Endodermal cell (in vitro differentiated cells): ENCODE measurements around the gene WDR27. TPM values are rescaled to one million over a fixed set of nuclear protein-coding genes. Genes with fewer than 3 reads are reported as not detected.

Source experiments
- DNase-seq: peaks from one replicate; pipeline ENCODE4 v3.0.0-alpha.2; 2017
- H3K27ac ChIP-seq: 2 replicates; pipeline ENCODE4 v1.5.1; 2013; ENCODE audit warnings: mild to moderate bottlenecking, low read depth, low read length, moderate library complexity
- H3K27me3 ChIP-seq: 2 replicates; pipeline ENCODE4 v1.6.1; 2013; ENCODE audit warnings: mild to moderate bottlenecking, low read length, moderate library complexity; ENCODE audit not compliant: insufficient read depth, control insufficient read depth, poor library complexity, severe bottlenecking
- H3K36me3 ChIP-seq: 2 replicates; pipeline ENCODE4 v1.7.0; 2013; ENCODE audit warnings: mild to moderate bottlenecking, low read length, moderate library complexity; ENCODE audit not compliant: control insufficient read depth, insufficient read depth
- H3K4me1 ChIP-seq: one replicate; pipeline ENCODE4 v1.7.0; 2013; ENCODE audit warnings: low read length; ENCODE audit not compliant: control insufficient read depth, insufficient read depth
- H3K4me3 ChIP-seq: 2 replicates; pipeline ENCODE4 v1.5.1; 2013; ENCODE audit warnings: mild to moderate bottlenecking, low read length, moderate library complexity
- H3K9ac ChIP-seq: 2 replicates; pipeline ENCODE4 v1.6.1; 2013; ENCODE audit warnings: mild to moderate bottlenecking, low read length, moderate library complexity; ENCODE audit not compliant: poor library complexity, severe bottlenecking; ENCODE audit errors: extremely low read depth
- H3K9me3 ChIP-seq: 2 replicates; pipeline ENCODE4 v1.6.1; 2013; ENCODE audit warnings: mild to moderate bottlenecking, low read length, moderate library complexity; ENCODE audit not compliant: control insufficient read depth
- H3K27ac Mint-ChIP-seq: 2 replicates; pipeline ENCODE4 v1.8.0; 2020; ENCODE audit warnings: mixed read lengths
- H3K27me3 Mint-ChIP-seq: 2 replicates; pipeline ENCODE4 v1.8.0; 2021; ENCODE audit warnings: mild to moderate bottlenecking, mixed read lengths; ENCODE audit not compliant: insufficient read depth
- H3K36me3 Mint-ChIP-seq: 2 replicates; pipeline ENCODE4 v1.8.0; 2020; ENCODE audit warnings: low read depth, mixed read lengths
- H3K4me1 Mint-ChIP-seq: 2 replicates; pipeline ENCODE4 v1.8.0; 2020; ENCODE audit warnings: mixed read lengths
- H3K4me3 Mint-ChIP-seq: 2 replicates; pipeline ENCODE4 v1.8.0; 2020; ENCODE audit warnings: mild to moderate bottlenecking, moderate library complexity, mixed read lengths
- H3K9me3 Mint-ChIP-seq: 2 replicates; pipeline ENCODE4 v1.8.0; 2020; ENCODE audit warnings: mild to moderate bottlenecking, mixed read lengths
- WGBS, 2 experiments: methylation state at CpG; one replicate each; pipeline versions ENCODE4 v1.1.5 to v1.1.7; 2013; ENCODE audit warnings: missing lambda C conversion rate in 2 of 2, mixed read lengths in 1 of 2; ENCODE audit not compliant: insufficient coverage in 1 of 2, insufficient read length in 1 of 2; 5-methylcytosine and 5-hydroxymethylcytosine counted together
- total RNA-seq, 2 donors: library from RNA; stranded (reverse); fragmentation: NEBNext Ultra II Directional in 1 of 2; extraction: Animal tissue kit (Norgen Biotek cat#: 25700) in 1 of 2; gene quantifications; 2 replicates in 1 of 2; 3 replicates in 1 of 2; pipeline ENCODE4 v1.2.1, GENCODE V29; 2021
- TF ChIP-seq, protein P1 (sequence below): fragments of 200-600 bp; sonication (generic); conservative IDR thresholded peaks from 2 replicates; pipeline ENCODE4 v1.5.0; 2021; ENCODE audit warnings: antibody characterized with exemption, mild to moderate bottlenecking

The WDR27 gene
- total RNA-seq, 2 donors from 2014 or later, result 94.4 to 110 TPM

DNA sequence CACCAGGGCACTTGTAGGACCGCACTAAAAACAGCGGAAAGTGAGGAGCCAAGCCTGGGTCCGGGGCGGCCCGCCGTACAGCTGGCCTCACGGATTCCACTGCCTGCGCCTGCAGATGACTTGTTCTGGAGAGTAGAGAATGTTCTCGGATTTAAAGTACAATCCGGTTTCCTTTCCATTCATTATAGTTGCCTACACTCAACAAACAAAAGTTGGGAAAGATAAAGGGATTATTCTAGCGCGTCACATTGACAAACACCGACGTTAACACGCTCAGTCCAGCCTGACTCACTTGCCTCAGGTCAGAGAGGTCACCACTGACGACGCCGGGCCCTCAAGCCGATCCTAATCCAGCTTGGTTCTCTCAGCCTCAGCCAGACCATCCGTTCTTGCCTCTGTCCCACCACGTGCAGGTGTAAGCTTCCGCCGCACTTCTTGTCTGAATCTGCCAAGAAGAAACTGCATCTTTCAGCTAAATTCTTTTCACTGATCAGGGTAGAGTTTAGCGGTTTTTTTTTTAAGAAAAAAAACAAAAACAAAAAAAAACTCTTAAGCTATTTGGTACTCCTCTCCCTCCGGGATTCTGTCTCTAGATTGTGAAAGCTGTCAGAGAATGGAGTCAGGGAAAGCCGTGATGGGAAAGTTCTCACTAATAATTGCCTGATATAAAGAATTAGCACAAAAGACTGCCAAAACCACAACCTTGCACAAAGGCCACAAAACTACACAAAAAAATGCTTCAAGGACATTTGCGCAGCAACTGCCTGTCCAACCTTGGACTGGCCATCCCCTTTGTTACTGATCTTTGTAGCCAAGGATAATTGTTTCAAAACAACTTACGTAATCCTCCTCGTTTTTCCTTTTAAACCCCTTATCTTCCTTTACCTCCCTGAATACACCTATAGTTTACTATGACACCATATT, 23.6 kb upstream of the WDR27 start:
- H3K9me3 ChIP-seq, result no peaks in the 10 kb centered on the region
- H3K27ac ChIP-seq, result peak overlapping the region; percentile 96
- H3K36me3 ChIP-seq, result peaks cover 5% of the 10 kb centered on the region
- peak overlapping the region; percentile 97 for H3K9ac ChIP-seq
- Mint-ChIP-seq H3K9me3 (no peaks in the 10 kb centered on the region), H3K27me3 (no peaks in the 10 kb centered on the region), H3K27ac (peak overlapping the region; percentile 98), H3K4me1 (peaks cover 26% of the 10 kb centered on the region), H3K36me3 (peaks cover 1% of the 10 kb centered on the region), H3K4me3 (peak overlapping the region; percentile 76)
- 18 to 24% methylated on average over 14 to 29 of the region's 29 CpGs for WGBS, 2 experiments
- TF ChIP-seq, protein P1, sequence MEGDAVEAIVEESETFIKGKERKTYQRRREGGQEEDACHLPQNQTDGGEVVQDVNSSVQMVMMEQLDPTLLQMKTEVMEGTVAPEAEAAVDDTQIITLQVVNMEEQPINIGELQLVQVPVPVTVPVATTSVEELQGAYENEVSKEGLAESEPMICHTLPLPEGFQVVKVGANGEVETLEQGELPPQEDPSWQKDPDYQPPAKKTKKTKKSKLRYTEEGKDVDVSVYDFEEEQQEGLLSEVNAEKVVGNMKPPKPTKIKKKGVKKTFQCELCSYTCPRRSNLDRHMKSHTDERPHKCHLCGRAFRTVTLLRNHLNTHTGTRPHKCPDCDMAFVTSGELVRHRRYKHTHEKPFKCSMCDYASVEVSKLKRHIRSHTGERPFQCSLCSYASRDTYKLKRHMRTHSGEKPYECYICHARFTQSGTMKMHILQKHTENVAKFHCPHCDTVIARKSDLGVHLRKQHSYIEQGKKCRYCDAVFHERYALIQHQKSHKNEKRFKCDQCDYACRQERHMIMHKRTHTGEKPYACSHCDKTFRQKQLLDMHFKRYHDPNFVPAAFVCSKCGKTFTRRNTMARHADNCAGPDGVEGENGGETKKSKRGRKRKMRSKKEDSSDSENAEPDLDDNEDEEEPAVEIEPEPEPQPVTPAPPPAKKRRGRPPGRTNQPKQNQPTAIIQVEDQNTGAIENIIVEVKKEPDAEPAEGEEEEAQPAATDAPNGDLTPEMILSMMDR, result no peak
- no peaks in the 10 kb centered on the region for H3K27me3 ChIP-seq
- peak overlapping the region; percentile 86 for H3K4me3 ChIP-seq
- peak; percentile 82 for DNase-seq
- H3K4me1 ChIP-seq, result peaks cover 2% of the 10 kb centered on the region

DNA sequence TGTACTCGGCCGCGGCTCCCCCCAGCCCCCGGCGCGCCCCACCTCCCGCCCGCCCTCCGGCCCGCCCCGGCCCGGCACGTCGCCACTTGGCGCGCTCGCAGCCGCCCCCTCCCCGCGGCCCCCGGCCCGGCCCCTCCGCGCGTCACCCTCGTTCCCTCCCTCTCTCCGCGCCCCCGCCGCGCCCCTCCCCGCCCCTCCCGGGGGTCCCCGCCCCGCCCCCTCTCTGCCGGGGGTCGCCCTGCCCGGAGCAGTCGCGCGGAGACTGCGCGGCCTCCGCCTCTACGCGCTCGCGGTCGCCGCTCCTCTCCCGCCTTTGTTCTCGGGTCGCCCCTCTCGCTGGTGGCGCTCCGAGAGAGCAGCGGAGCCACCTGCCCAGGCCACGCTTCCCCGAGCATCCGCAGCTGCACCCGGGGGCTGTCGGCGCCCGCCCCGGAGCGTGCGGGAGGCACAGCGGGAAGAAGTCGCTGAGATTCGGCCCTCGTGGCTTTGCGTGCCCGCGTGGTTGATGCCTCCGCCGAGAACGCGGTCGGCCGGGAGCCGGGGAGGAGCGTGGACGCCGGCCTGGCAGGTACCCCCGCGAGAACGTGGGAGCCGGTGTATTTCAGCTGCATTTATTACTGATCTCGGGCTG, 22.8 kb upstream of the WDR27 start, which contains the start of gene PHF10:
Gene PHF10 (minus strand): TSS at position 7 of the 631 bp plus-strand sequence. CDS start 569 bp downstream, outside the sequence.
- H3K27me3 Mint-ChIP-seq, result no peaks in the 10 kb centered on the region
- peak within 1 kb of the TSS; percentile 77 for H3K4me3 Mint-ChIP-seq
- peak within 1 kb of the TSS; percentile 98 for H3K27ac Mint-ChIP-seq
- peaks cover 26% of the 10 kb centered on the region for H3K4me1 Mint-ChIP-seq
- Histone ChIP-seq H3K36me3 (peaks cover 11% of the 10 kb centered on the region), H3K27ac (peak within 1 kb of the TSS; percentile 96), H3K4me1 (peaks cover 2% of the 10 kb centered on the region), H3K9ac (peak within 1 kb of the TSS; percentile 97), H3K9me3 (no peaks in the 10 kb centered on the region), H3K27me3 (no peaks in the 10 kb centered on the region), H3K4me3 (peak within 1 kb of the TSS; percentile 96)
- no peaks in the 10 kb centered on the region for H3K9me3 Mint-ChIP-seq
- TF ChIP-seq, protein P1, result no peak
- DNase-seq, result peak; percentile 94
- WGBS, 2 experiments, result 0 to 4% methylated on average over 5 to 68 of the region's 89 CpGs
- peaks cover 5% of the 10 kb centered on the region for H3K36me3 Mint-ChIP-seq

DNA sequence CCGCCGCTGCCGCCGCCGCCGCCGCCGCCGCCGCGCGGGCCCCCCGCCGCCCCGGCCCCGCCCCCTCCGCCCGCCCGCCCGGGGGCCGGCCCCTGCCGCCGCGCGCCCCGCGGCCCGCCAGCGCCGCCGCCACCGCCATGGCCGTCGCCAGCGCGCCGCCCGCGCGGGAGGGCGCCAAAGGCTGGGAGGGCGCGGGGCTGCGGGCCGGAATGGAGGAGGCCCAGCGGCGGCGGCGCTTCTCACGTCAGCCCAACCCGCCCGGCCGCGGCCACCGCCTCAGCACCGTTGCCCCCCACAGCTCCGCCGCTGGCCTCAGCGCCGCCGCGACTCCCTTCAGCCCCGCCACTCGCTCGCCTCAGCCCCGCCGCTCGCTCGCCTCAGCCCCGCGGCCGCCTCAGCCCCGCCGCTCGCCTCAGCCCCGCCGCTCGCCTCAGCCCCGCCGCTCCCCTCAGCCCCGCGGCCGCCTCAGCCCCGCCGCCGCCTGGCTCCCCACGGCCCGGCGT, 22.2 kb upstream of the WDR27 start:
- Histone ChIP-seq H3K9ac (no peak overlapping the region), H3K4me1 (peaks cover 2% of the 10 kb centered on the region), H3K27ac (peak overlapping the region; percentile 82), H3K4me3 (no peak overlapping the region), H3K9me3 (no peaks in the 10 kb centered on the region), H3K27me3 (no peaks in the 10 kb centered on the region), H3K36me3 (peaks cover 16% of the 10 kb centered on the region)
- H3K9me3 Mint-ChIP-seq, result no peaks in the 10 kb centered on the region
- WGBS, 2 experiments, result 1% methylated on average over 89 of the region's 89 CpGs; no CpG with 5 or more reads in 1 of the 2 experiments
- H3K27ac Mint-ChIP-seq, result no peak overlapping the region
- H3K4me3 Mint-ChIP-seq, result peak overlapping the region; percentile 76
- TF ChIP-seq, protein P1, result no peak
- no peak for DNase-seq
- no peaks in the 10 kb centered on the region for H3K27me3 Mint-ChIP-seq
- H3K4me1 Mint-ChIP-seq, result peaks cover 26% of the 10 kb centered on the region
- H3K36me3 Mint-ChIP-seq, result peaks cover 7% of the 10 kb centered on the region
